IMR-90 (cell line): Measurements from ENCODE around the gene SCAF4. TPM values are rescaled to one million over a fixed set of nuclear protein-coding genes. Genes with fewer than 3 reads are reported as not detected.

Experiments
- ATAC-seq: fragments of 200-7000 bp; cut with Tn5 transposase; 2 replicates; pipeline ENCODE4 v1.9.1; 2020; ENCODE audit warnings: low read depth, mild to moderate bottlenecking, moderate library complexity
- BruUV-seq: library from RNA; stranded (reverse); fragments of 400-500 nt; replicated peaks from 2 replicates; lab custom pipeline; 2021; lab: Mats Ljungman, UMichigan
- CTCF ChIA-PET: fragments of 300-600 bp; formaldehyde crosslinking; extraction: SDS; loops from one replicate; lab custom pipeline; 2021; ENCODE audit warnings: antibody characterized with exemption; lab: Yijun Ruan, JAX
- POLR2A ChIA-PET: fragments of 300-600 bp; sonication (Branson Sonifier 250); formaldehyde crosslinking; loops from one replicate; lab custom pipeline; 2022; ENCODE audit warnings: antibody characterized with exemption; ENCODE audit not compliant: unreplicated experiment; lab: Charles Lee
- DNase-seq: peaks from one replicate; pipeline ENCODE4 v3.0.0; 2013
- H2AFZ ChIP-seq: replicated peaks from 2 replicates; pipeline ENCODE3; 2013; ENCODE audit warnings: low read length, mild to moderate bottlenecking; ENCODE audit not compliant: poor library complexity
- H2AK5ac ChIP-seq: 2 replicates; pipeline ENCODE4 v1.6.1; 2013; ENCODE audit warnings: low read depth, low read length, inconsistent platforms
- H2AK9ac ChIP-seq: replicated peaks from 2 replicates; pipeline ENCODE3; 2013; ENCODE audit warnings: mild to moderate bottlenecking, low read depth, low read length, moderate library complexity; ENCODE audit not compliant: poor library complexity
- H2BK120ac ChIP-seq: 2 replicates; pipeline ENCODE4 v1.6.1; 2013; ENCODE audit warnings: low read depth, low read length, inconsistent platforms
- H2BK15ac ChIP-seq: 3 replicates; pipeline ENCODE4 v1.6.1; 2013; ENCODE audit warnings: low read depth, low read length, inconsistent platforms
- H2BK20ac ChIP-seq: 2 replicates; pipeline ENCODE4 v1.6.1; 2013; ENCODE audit warnings: low read depth, mild to moderate bottlenecking, inconsistent platforms, low read length, moderate library complexity
- H2BK5ac ChIP-seq: 2 replicates; pipeline ENCODE4 v1.6.1; 2013; ENCODE audit warnings: mild to moderate bottlenecking, low read depth, low read length, inconsistent platforms; ENCODE audit not compliant: poor library complexity, severe bottlenecking
- H3K14ac ChIP-seq: replicated peaks from 2 replicates; pipeline ENCODE4 v1.6.1; 2013; ENCODE audit warnings: low read depth, low read length, inconsistent platforms
- H3K18ac ChIP-seq: 2 replicates; pipeline ENCODE4 v1.6.1; 2013; ENCODE audit warnings: low read depth, low read length, control low read depth
- H3K23ac ChIP-seq: 2 replicates; pipeline ENCODE4 v1.6.1; 2013; ENCODE audit warnings: low read depth, low read length, inconsistent platforms
- H3K27ac ChIP-seq: 2 replicates; pipeline ENCODE4 v1.5.1; 2013; ENCODE audit warnings: mild to moderate bottlenecking, control low read depth, low read length; ENCODE audit not compliant: insufficient read depth
- H3K27me3 ChIP-seq: 2 replicates; pipeline ENCODE4 v1.6.1; 2013; ENCODE audit warnings: low read length; ENCODE audit not compliant: control insufficient read depth, insufficient read depth
- H3K36me3 ChIP-seq: 2 replicates; pipeline ENCODE4 v1.6.1; 2013; ENCODE audit warnings: low read length, mixed read lengths; ENCODE audit not compliant: control insufficient read depth, insufficient read depth
- H3K4ac ChIP-seq: 2 replicates; pipeline ENCODE4 v1.6.1; 2013; ENCODE audit warnings: low read depth, low read length, inconsistent platforms
- H3K4me1 ChIP-seq: 2 replicates; pipeline ENCODE4 v1.6.1; 2013; ENCODE audit warnings: low read length, mixed read lengths; ENCODE audit not compliant: control insufficient read depth, insufficient read depth
- H3K4me2 ChIP-seq: 2 replicates; pipeline ENCODE4 v1.6.1; 2013; ENCODE audit warnings: low read depth, mild to moderate bottlenecking, control low read depth, low read length, moderate library complexity
- H3K4me3 ChIP-seq: 2 replicates; pipeline ENCODE4 v1.5.1; 2013; ENCODE audit warnings: low read depth, mild to moderate bottlenecking, control low read depth, low read length, moderate library complexity; ENCODE audit not compliant: insufficient read depth
- H3K56ac ChIP-seq: 2 replicates; pipeline ENCODE4 v1.6.1; 2013; ENCODE audit warnings: low read length, inconsistent platforms; ENCODE audit not compliant: insufficient read depth; ENCODE audit errors: extremely low read depth
- H3K79me1 ChIP-seq, 2 experiments: 2 replicates each; pipeline ENCODE4 v1.6.1; 2013; ENCODE audit warnings: low read length in 2 of 2, inconsistent platforms in 1 of 2, low read depth in 1 of 2
- H3K9ac ChIP-seq: 2 replicates; pipeline ENCODE4 v1.6.1; 2013; ENCODE audit warnings: low read depth, low read length, control low read depth
- H3K9me1 ChIP-seq: 2 replicates; pipeline ENCODE4 v1.6.1; 2013; ENCODE audit warnings: low read length, inconsistent platforms; ENCODE audit not compliant: insufficient read depth
- H3K9me3 ChIP-seq: 2 replicates; pipeline ENCODE4 v1.6.1; 2013; ENCODE audit warnings: low read length; ENCODE audit not compliant: control insufficient read depth, insufficient read depth
- H4K20me1 ChIP-seq: 2 replicates; pipeline ENCODE4 v1.6.1; 2013; ENCODE audit warnings: low read length, inconsistent platforms; ENCODE audit not compliant: insufficient read depth
- H4K5ac ChIP-seq: 2 replicates; pipeline ENCODE4 v1.6.1; 2013; ENCODE audit warnings: mild to moderate bottlenecking, low read depth, low read length, control low read depth
- H4K8ac ChIP-seq, 2 experiments: 2 replicates each; pipeline ENCODE4 v1.6.1; 2013; ENCODE audit warnings: low read depth in 2 of 2, low read length in 2 of 2, control low read depth in 1 of 2, inconsistent platforms in 1 of 2
- H4K91ac ChIP-seq: 2 replicates; pipeline ENCODE4 v1.6.1; 2013; ENCODE audit warnings: low read depth, low read length, inconsistent platforms; ENCODE audit not compliant: insufficient read depth
- BHLHE40 ChIP-seq: fragments of 150-350 bp; IDR thresholded peaks from 2 replicates; pipeline ENCODE4 v1.6.1; 2016; ENCODE audit warnings: mild to moderate bottlenecking, low read depth, low read length
- CEBPB ChIP-seq: IDR thresholded peaks from 2 replicates; pipeline ENCODE4 v1.6.1; 2012; ENCODE audit warnings: low read depth, low read length, improper control_type of control experiment
- CHD1 ChIP-seq: IDR thresholded peaks from 2 replicates; pipeline ENCODE4 v1.6.1; 2012; ENCODE audit warnings: low read depth, low read length, improper control_type of control experiment
- FOS ChIP-seq: fragments of 150-350 bp; IDR thresholded peaks from 2 replicates; pipeline ENCODE4 v1.6.1; 2016; ENCODE audit warnings: low read depth, low read length
- MAFK ChIP-seq: IDR thresholded peaks from 2 replicates; pipeline ENCODE4 v1.6.1; 2012; ENCODE audit warnings: low read depth, low read length, improper control_type of control experiment
- MXI1 ChIP-seq: IDR thresholded peaks from 2 replicates; pipeline ENCODE4 v1.6.1; 2012; ENCODE audit warnings: low read depth, mild to moderate bottlenecking, low read length, moderate library complexity, borderline replicate concordance
- POLR2A ChIP-seq: IDR thresholded peaks from 2 replicates; pipeline ENCODE4 v1.6.1; 2012; ENCODE audit warnings: mild to moderate bottlenecking, low read depth, low read length
- RAD21 ChIP-seq: IDR thresholded peaks from 2 replicates; pipeline ENCODE4 v1.6.1; 2012; ENCODE audit warnings: low read length, improper control_type of control experiment
- RCOR1 ChIP-seq: IDR thresholded peaks from 2 replicates; pipeline ENCODE4 v1.6.1; 2012; ENCODE audit warnings: mild to moderate bottlenecking, low read length, improper control_type of control experiment; ENCODE audit not compliant: insufficient replicate concordance
- RFX5 ChIP-seq: IDR thresholded peaks from 2 replicates; pipeline ENCODE4 v1.8.0; 2012; ENCODE audit warnings: low read depth, mild to moderate bottlenecking, low read length, moderate library complexity
- SMC3 ChIP-seq: fragments of 150-350 bp; IDR thresholded peaks from 2 replicates; pipeline ENCODE4 v1.6.1; 2016; ENCODE audit warnings: low read depth, mild to moderate bottlenecking, antibody characterized with exemption, low read length, moderate library complexity
- WGBS, 2 experiments: methylation state at CpG; one replicate each; pipeline versions ENCODE4 v1.1.5 to v1.1.7; 2013; ENCODE audit warnings: missing lambda C conversion rate in 2 of 2; ENCODE audit not compliant: insufficient read length in 1 of 2; ENCODE audit errors: extremely low coverage in 2 of 2; 5-methylcytosine and 5-hydroxymethylcytosine counted together
- dilution Hi-C: fragments of 300-500 bp; cut with HindIII; formaldehyde crosslinking; loops from one replicate; pipeline ENCODE4 v1.14.3; 2018; ENCODE audit warnings: low sequenced_read_pairs; ENCODE audit not compliant: unreplicated experiment
- in situ Hi-C: fragments of 300-500 bp; cut with MboI; formaldehyde crosslinking; loops from 3 replicates; pipeline ENCODE4 v1.14.3; 2019; ENCODE audit warnings: low sequenced_read_pairs, inconsistent platforms, mixed read lengths
- intact Hi-C: fragments of 100-400 bp; cut with micrococcal nuclease; formaldehyde crosslinking; loops from 2 replicates; pipeline ENCODE4 v1.10.0; 2022
- polyA plus RNA-seq, 3 experiments: library from polyadenylated mRNA; depleted of rRNA; stranded (reverse); fragments of >200 nt; gene quantifications; 2 replicates each; pipeline ENCODE4 v1.2.3, GENCODE V29; 2012; ENCODE audit warnings: low replicate concordance in 1 of 3
- total RNA-seq: library from RNA; depleted of rRNA; stranded (reverse); fragments of >200 nt; gene quantifications from 2 replicates; pipeline ENCODE4 v1.2.3, GENCODE V29; 2012
- TF ChIP-seq, protein P1 (sequence below): conservative IDR thresholded peaks from 2 replicates; pipeline ENCODE4 v1.5.1; 2012; ENCODE audit warnings: mild to moderate bottlenecking, low read depth, low read length, improper control_type of control experiment
- TF ChIP-seq, protein P2 (sequence below): fragments of 150-350 bp; IDR thresholded peaks from 2 replicates; pipeline ENCODE4 v1.6.1; 2017; ENCODE audit warnings: mild to moderate bottlenecking, antibody characterized with exemption, low read length, low read depth
- TF ChIP-seq, protein P3 (sequence below): fragments of 150-350 bp; IDR thresholded peaks from 2 replicates; pipeline ENCODE4 v1.6.1; 2016; ENCODE audit warnings: low read depth, mild to moderate bottlenecking, low read length, moderate library complexity, borderline replicate concordance

SCAF4 gene
- total and polyA plus RNA-seq, 2 of the 4 experiments (the other 2 are of a cell fraction) = 2.7 to 12.1 TPM

DNA sequence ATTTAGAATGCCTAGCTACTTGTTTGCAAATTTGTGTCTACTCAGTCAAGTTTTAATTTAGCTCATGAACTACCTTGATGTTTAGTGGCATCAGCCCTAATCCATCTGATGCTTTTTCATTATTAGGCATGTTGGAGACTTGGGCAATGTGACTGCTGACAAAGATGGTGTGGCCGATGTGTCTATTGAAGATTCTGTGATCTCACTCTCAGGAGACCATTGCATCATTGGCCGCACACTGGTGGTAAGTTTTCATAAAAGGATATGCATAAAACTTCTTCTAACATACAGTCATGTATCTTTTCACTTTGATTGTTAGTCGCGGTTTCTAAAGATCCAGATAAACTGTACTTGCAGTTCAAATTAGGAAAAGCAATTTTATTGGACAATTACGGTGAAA lies 64.8 kb downstream of the SCAF4 start:
- Histone ChIP-seq H3K79me1 (peaks cover 13 to 44% of the 10 kb centered on the region in 2 experiments), H3K14ac (no peak overlapping the region), H2AK9ac (no peak overlapping the region), H2AFZ (no peak overlapping the region), H3K9me3 (no peaks in the 10 kb centered on the region), H3K9ac (no peak overlapping the region), H3K4me2 (no peak overlapping the region), H2BK20ac (no peak overlapping the region), H3K4me1 (peaks cover 5% of the 10 kb centered on the region), H3K36me3 (peaks cover 32% of the 10 kb centered on the region), H4K5ac (no peak overlapping the region), H3K4me3 (no peak overlapping the region), H4K20me1 (peaks cover 26% of the 10 kb centered on the region), H3K27me3 (no peaks in the 10 kb centered on the region), H3K4ac (no peak overlapping the region), H2BK120ac (no peak overlapping the region), H2AK5ac (no peak overlapping the region), H2BK5ac (no peak overlapping the region), H3K23ac (peak overlapping the region; percentile 4; the same call in 1 of the 2 replicates), H4K8ac (0 out of 4 replicates have a peak overlapping the region, but pooled peaks of 1 of the 2 experiments have one; percentile 21), H3K18ac (no peak overlapping the region), H2BK15ac (no peak overlapping the region), H3K56ac (no peak overlapping the region), H3K9me1 (peaks cover 7% of the 10 kb centered on the region), H3K27ac (no peak overlapping the region), H4K91ac (no peak overlapping the region)
- WGBS, 2 experiments = no CpG with 5 or more reads among the region's 5 CpGs
- ChIA-PET POLR2A (no interaction called here), CTCF (no interaction called here)
- ATAC-seq = no peak
- DNase-seq = no peak
- BruUV-seq = no TSS peak
- intact Hi-C loops = loop anchor here (5.0 kb wide), 1 partner anchor 55 kb away; no protein-coding TSS in a partner anchor
- dilution Hi-C loops = no loop called here
- in situ Hi-C loops = no loop called here
- TF ChIP-seq RCOR1 (no peak), POLR2A (no peak), RAD21 (no peak), SMC3 (no peak), FOS (no peak), RFX5 (no peak), CHD1 (no peak), MXI1 (no peak), BHLHE40 (no peak), CEBPB (no peak), MAFK (no peak)
- TF ChIP-seq, protein P1, sequence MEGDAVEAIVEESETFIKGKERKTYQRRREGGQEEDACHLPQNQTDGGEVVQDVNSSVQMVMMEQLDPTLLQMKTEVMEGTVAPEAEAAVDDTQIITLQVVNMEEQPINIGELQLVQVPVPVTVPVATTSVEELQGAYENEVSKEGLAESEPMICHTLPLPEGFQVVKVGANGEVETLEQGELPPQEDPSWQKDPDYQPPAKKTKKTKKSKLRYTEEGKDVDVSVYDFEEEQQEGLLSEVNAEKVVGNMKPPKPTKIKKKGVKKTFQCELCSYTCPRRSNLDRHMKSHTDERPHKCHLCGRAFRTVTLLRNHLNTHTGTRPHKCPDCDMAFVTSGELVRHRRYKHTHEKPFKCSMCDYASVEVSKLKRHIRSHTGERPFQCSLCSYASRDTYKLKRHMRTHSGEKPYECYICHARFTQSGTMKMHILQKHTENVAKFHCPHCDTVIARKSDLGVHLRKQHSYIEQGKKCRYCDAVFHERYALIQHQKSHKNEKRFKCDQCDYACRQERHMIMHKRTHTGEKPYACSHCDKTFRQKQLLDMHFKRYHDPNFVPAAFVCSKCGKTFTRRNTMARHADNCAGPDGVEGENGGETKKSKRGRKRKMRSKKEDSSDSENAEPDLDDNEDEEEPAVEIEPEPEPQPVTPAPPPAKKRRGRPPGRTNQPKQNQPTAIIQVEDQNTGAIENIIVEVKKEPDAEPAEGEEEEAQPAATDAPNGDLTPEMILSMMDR = no peak
- TF ChIP-seq, protein P2, sequence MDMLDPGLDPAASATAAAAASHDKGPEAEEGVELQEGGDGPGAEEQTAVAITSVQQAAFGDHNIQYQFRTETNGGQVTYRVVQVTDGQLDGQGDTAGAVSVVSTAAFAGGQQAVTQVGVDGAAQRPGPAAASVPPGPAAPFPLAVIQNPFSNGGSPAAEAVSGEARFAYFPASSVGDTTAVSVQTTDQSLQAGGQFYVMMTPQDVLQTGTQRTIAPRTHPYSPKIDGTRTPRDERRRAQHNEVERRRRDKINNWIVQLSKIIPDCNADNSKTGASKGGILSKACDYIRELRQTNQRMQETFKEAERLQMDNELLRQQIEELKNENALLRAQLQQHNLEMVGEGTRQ = no peak
- TF ChIP-seq, protein P3, sequence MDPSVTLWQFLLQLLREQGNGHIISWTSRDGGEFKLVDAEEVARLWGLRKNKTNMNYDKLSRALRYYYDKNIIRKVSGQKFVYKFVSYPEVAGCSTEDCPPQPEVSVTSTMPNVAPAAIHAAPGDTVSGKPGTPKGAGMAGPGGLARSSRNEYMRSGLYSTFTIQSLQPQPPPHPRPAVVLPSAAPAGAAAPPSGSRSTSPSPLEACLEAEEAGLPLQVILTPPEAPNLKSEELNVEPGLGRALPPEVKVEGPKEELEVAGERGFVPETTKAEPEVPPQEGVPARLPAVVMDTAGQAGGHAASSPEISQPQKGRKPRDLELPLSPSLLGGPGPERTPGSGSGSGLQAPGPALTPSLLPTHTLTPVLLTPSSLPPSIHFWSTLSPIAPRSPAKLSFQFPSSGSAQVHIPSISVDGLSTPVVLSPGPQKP = no peak
